Small intestine (tissue), 7 donors: ENCODE measurements around the gene METRNL. TPM values are rescaled to one million over a fixed set of nuclear protein-coding genes. Genes with fewer than 3 reads are reported as not detected.

Experiments
- DNase-seq, 2 donors: peaks; one replicate each; pipeline versions ENCODE4 v3.0.0 to v3.0.0-alpha.2; 2013
- FAIRE-seq: peaks from 2 replicates; lab custom pipeline; 2012; peaks lifted over from hg19 to GRCh38; lab: Jason Lieb, UNC
- H3K27ac ChIP-seq, 3 donors: one replicate each; pipeline ENCODE4 v1.5.1; 2013; ENCODE audit warnings: low read length in 2 of 3, mild to moderate bottlenecking in 2 of 3, control low read depth in 1 of 3, inconsistent platforms in 1 of 3, low read depth in 1 of 3, moderate library complexity in 1 of 3
- H3K27me3 ChIP-seq, 3 donors: one replicate each; pipeline ENCODE4 v1.6.1; 2013; ENCODE audit warnings: low read length in 3 of 3, inconsistent platforms in 1 of 3; ENCODE audit not compliant: control insufficient read depth in 3 of 3, insufficient read depth in 3 of 3
- H3K36me3 ChIP-seq, 3 donors: one replicate each; pipeline ENCODE4 v1.6.1; 2013; ENCODE audit warnings: low read length in 3 of 3, inconsistent platforms in 1 of 3, low read depth in 1 of 3, mild to moderate bottlenecking in 1 of 3, moderate library complexity in 1 of 3; ENCODE audit not compliant: control insufficient read depth in 3 of 3, insufficient read depth in 2 of 3
- H3K4me1 ChIP-seq, 3 donors: one replicate each; pipeline ENCODE4 v1.6.1; 2013; ENCODE audit warnings: low read length in 2 of 3, inconsistent platforms in 1 of 3, low read depth in 1 of 3, mild to moderate bottlenecking in 1 of 3, moderate library complexity in 1 of 3; ENCODE audit not compliant: control insufficient read depth in 3 of 3, insufficient read depth in 2 of 3
- H3K4me3 ChIP-seq, 3 donors: one replicate each; pipeline ENCODE4 v1.5.1; 2013; ENCODE audit warnings: low read length in 3 of 3, control low read depth in 1 of 3, inconsistent platforms in 1 of 3, low read depth in 1 of 3, mild to moderate bottlenecking in 1 of 3, moderate library complexity in 1 of 3
- H3K9me3 ChIP-seq, 2 donors: one replicate each; pipeline ENCODE4 v1.6.1; 2013; ENCODE audit warnings: low read depth in 1 of 2, low read length in 1 of 2; ENCODE audit not compliant: control insufficient read depth in 2 of 2, insufficient read depth in 1 of 2
- WGBS, 3 donors: extraction: QIAGEN DNeasy Blood & Tissue Kit; methylation state at CpG; one replicate each; pipeline ENCODE4 v1.1.7; 2013; 5-methylcytosine and 5-hydroxymethylcytosine counted together
- polyA plus RNA-seq, 4 donors: library from polyadenylated mRNA; stranded (reverse) in 3 of 4; unstranded in 1 of 4; fragments of 200-250 nt in 3 of 4; fragments of 120-200 nt in 1 of 4; gene quantifications; one replicate each; pipeline versions ENCODE4 v1.2.1 to v1.2.3, GENCODE V29; 2013
- donor health status: healthy with polysubstance abuse.
- donor health status: control.
- donor health status: control.
- donor health status: Bipolar disorder and iron deficiency.
- donor health status: healthy.

The METRNL gene
- polyA plus RNA-seq, 4 donors: 64.4 to 119 (median 115) TPM

GRCh38 chr17:83071966-83072562 is 7.3 kb upstream of the METRNL start:
- no peak for DNase-seq
- Histone ChIP-seq H3K27ac (no peak overlapping the region), H3K27me3 (peaks cover 0 to 19% (median 0%) of the 10 kb centered on the region in 3 donors), H3K36me3 (no peaks in the 10 kb centered on the region), H3K9me3 (no peaks in the 10 kb centered on the region), H3K4me3 (no peak overlapping the region), H3K4me1 (peaks cover 0 to 12% (median 5%) of the 10 kb centered on the region in 3 donors)
- no peak for FAIRE-seq
- 69 to 79% (median 73%) methylated on average over 10 of the region's 10 CpGs for WGBS, 3 donors

- Histone ChIP-seq H3K27ac (no peak overlapping the region), H3K4me3 (no peak overlapping the region), H3K9me3 (no peaks in the 10 kb centered on the region), H3K4me1 (peaks cover 0 to 16% (median 5%) of the 10 kb centered on the region in 3 donors), H3K27me3 (peaks cover 0 to 26% (median 0%) of the 10 kb centered on the region in 3 donors), H3K36me3 (no peaks in the 10 kb centered on the region)
- 56 to 83% (median 63%) methylated on average over 24 to 28 of the region's 28 CpGs for WGBS, 3 donors
- FAIRE-seq: no peak
- DNase-seq: no peak
Observed at GRCh38 chr17:83072600-83073358, 6.6 kb upstream of the METRNL start.

DNA sequence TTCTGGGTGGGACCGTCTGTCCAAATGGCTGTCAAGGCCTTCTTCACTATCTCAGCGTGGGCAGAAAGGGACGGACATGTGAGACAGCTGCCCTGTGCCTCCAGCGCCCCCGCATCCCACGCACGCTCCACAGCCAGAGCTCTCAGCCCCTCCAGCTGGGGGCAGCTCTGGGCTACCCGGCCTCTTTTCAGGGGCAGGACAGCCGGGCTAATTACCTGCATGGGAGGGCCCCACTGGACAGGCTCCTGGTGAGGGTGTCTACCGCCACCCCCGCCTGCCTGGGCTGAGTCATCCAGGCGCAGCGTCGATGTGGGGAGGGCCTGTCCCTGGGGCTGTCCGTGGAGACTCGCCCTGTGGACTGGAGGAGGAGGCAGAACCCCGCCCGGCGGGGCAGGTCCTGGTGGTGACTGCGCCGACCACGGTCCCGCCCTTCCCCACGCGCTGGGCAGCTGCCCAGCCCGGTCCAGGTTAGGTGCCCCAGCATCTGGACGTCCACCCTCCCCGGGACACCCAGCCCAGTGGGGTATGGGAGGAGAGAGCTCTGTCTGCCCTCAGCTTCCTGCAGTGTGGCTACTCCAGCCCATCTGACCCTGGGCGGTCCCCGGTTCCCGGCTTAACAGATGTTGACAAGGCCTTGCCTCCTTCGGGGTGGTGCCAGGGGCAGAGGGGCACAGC is 5.9 kb upstream of the METRNL start:
- 15 to 60% (median 53%) methylated on average over 28 to 32 of the region's 32 CpGs for WGBS, 3 donors
- Histone ChIP-seq H3K27me3 (peaks cover 0 to 33% (median 6%) of the 10 kb centered on the region in 3 donors), H3K4me1 (peaks cover 0 to 24% (median 5%) of the 10 kb centered on the region in 3 donors), H3K9me3 (no peaks in the 10 kb centered on the region), H3K4me3 (no peak overlapping the region), H3K27ac (peak overlapping the region in 2 of 3 donors; percentile 8 to 18), H3K36me3 (no peaks in the 10 kb centered on the region)
- DNase-seq (peak; percentile 86 to 94), FAIRE-seq (no peak)

DNA sequence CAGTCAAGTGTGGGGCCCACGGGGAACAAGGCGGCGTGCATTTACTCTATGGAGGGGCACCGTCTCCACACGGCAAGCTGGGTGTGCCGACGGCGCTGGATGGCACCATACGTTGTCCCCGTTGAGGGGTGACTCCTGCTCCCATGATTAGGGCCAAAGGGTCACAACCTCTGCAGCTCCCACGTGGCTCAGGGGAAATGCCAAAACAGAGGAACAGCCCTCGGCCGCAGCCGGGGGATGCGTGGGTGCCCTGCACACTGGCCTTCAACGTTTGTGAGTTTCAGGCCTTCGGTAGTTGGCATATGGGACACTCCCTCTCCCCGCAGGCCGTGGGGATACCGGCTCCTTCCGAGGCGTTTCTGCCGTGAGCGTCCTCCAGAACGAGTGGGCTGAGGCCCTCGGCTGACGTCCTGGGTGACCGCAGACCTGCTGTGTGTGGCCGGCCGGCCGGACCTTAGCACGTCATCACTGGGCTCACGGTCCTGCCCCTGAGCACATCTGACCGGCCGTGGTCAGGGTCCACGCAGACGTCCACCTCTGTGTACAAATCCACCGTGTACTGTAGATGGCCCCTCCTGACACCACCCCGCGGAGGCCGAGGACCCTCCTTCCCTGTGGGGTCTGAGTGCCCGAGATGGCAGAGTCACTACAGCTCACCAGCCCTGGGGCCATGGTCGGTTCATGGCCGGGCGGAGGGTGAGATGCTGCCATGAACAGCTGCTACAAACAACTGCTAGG is 4.8 kb upstream of the METRNL start:
- FAIRE-seq: no peak
- WGBS, 3 donors: 88 to 92% (median 91%) methylated on average over 45 of the region's 45 CpGs

GRCh38 chr17:83075270-83075880 is 4.0 kb upstream of the METRNL start:
- no peak overlapping the region for H3K27ac ChIP-seq
- no peaks in the 10 kb centered on the region for H3K9me3 ChIP-seq
- H3K36me3 ChIP-seq: no peaks in the 10 kb centered on the region
- H3K27me3 ChIP-seq: peaks cover 0 to 37% (median 6%) of the 10 kb centered on the region in 3 donors
- H3K4me3 ChIP-seq: no peak overlapping the region
- WGBS, 3 donors: 64 to 86% (median 69%) methylated on average over 21 of the region's 21 CpGs
- DNase-seq (no peak), FAIRE-seq (no peak)
- peaks cover 0 to 26% (median 5%) of the 10 kb centered on the region in 3 donors for H3K4me1 ChIP-seq

More for the DNA sequence above, 4.8 kb upstream of the METRNL start:
- DNase-seq: no peak
- no peak overlapping the region for H3K4me3 ChIP-seq
- peaks cover 0 to 37% (median 6%) of the 10 kb centered on the region in 3 donors for H3K27me3 ChIP-seq
- peaks cover 0 to 26% (median 5%) of the 10 kb centered on the region in 3 donors for H3K4me1 ChIP-seq
- no peaks in the 10 kb centered on the region for H3K36me3 ChIP-seq
- no peaks in the 10 kb centered on the region for H3K9me3 ChIP-seq
- no peak overlapping the region for H3K27ac ChIP-seq

- H3K27me3 ChIP-seq: peaks cover 0 to 37% (median 6%) of the 10 kb centered on the region in 3 donors
- H3K27ac ChIP-seq: no peak overlapping the region
- 33 to 66% (median 44%) methylated on average over 6 of the region's 6 CpGs for WGBS, 3 donors
- no peaks in the 10 kb centered on the region for H3K9me3 ChIP-seq
- peaks cover 0 to 8% (median 0%) of the 10 kb centered on the region in 3 donors for H3K36me3 ChIP-seq
- DNase-seq: peak in 1 of 2 donors; percentile 43
- no peak for FAIRE-seq
- H3K4me3 ChIP-seq: no peak overlapping the region
- H3K4me1 ChIP-seq: peaks cover 0 to 31% (median 5%) of the 10 kb centered on the region in 3 donors
Observed at GRCh38 chr17:83076938-83077337, 2.5 kb upstream of the METRNL start.

- Histone ChIP-seq H3K27ac (no peak overlapping the region), H3K27me3 (peaks cover 0 to 37% (median 6%) of the 10 kb centered on the region in 3 donors), H3K4me1 (peaks cover 0 to 35% (median 5%) of the 10 kb centered on the region in 3 donors), H3K4me3 (no peak overlapping the region), H3K36me3 (peaks cover 0 to 12% (median 0%) of the 10 kb centered on the region in 3 donors), H3K9me3 (no peaks in the 10 kb centered on the region)
- no peak for FAIRE-seq
- no peak for DNase-seq
- 28 to 64% (median 49%) methylated on average over 11 of the region's 11 CpGs for WGBS, 3 donors
Observed at GRCh38 chr17:83077411-83077810, 2.0 kb upstream of the METRNL start.
